ENCODE data around the gene JARID2. TPM values are rescaled to one million over a fixed set of nuclear protein-coding genes. Genes with fewer than 3 reads are reported as not detected.
A peak's percentile ranks its signal among the peaks of the same experiment; 100 is the strongest.

The JARID2 gene
- total and polyA plus RNA-seq, 3 experiments from 2014 or later: 12.0 to 25.5 (median 25.0) TPM

GRCh38 chr6:15485936-15486335, 240.1 kb downstream of the JARID2 start:
- CTCF ChIA-PET: no interaction called here
- Mint-ChIP-seq H3K9me3 (no peaks in the 10 kb centered on the region), H3K27ac (peak overlapping the region in 4 of 8 donors; percentile 14 to 77 (median 42))

GRCh38 chr6:15487262-15487661, 241.4 kb downstream of the JARID2 start:
- H3K9me3 Mint-ChIP-seq: no peaks in the 10 kb centered on the region
- ChIA-PET CTCF (no interaction called here), POLR2A (no interaction called here)
- H3K36me3 Mint-ChIP-seq: peaks cover 3 to 37% (median 9%) of the 10 kb centered on the region in 3 donors
- no peak for DNase-seq
- peaks cover 29 to 53% (median 50%) of the 10 kb centered on the region in 3 donors for H3K4me1 Mint-ChIP-seq
- no peaks in the 10 kb centered on the region for H3K27me3 ChIP-seq (ENCODE audit: insufficient read depth, low read length, poor library complexity, severe bottlenecking)
- H3K4me3 ChIP-seq (ENCODE audit: low read length): no peak overlapping the region
- H3K27ac Mint-ChIP-seq: no peak overlapping the region
- H3K36me3 ChIP-seq (ENCODE audit: insufficient read depth, low read length): peaks cover 15% of the 10 kb centered on the region
- no peak overlapping the region for H3K4me3 Mint-ChIP-seq
- H3K27ac ChIP-seq (ENCODE audit: low read depth, low read length): no peak overlapping the region
- H3K9me3 ChIP-seq (ENCODE audit: low read length): no peaks in the 10 kb centered on the region
- peaks cover 6% of the 10 kb centered on the region for H3K4me1 ChIP-seq (ENCODE audit: insufficient read depth, low read length)
- H3K27me3 Mint-ChIP-seq: no peaks in the 10 kb centered on the region

More at GRCh38 chr6:15485936-15486335, 240.1 kb downstream of the JARID2 start:
- H3K27me3 ChIP-seq (ENCODE audit: insufficient read depth, low read length, poor library complexity, severe bottlenecking): no peaks in the 10 kb centered on the region
- H3K27ac ChIP-seq (ENCODE audit: low read depth, low read length): no peak overlapping the region
- DNase-seq: no peak
- Mint-ChIP-seq H3K4me1 (peaks cover 32 to 51% (median 49%) of the 10 kb centered on the region in 3 donors), H3K36me3 (peaks cover 3 to 37% (median 7%) of the 10 kb centered on the region in 3 donors), H3K27me3 (no peaks in the 10 kb centered on the region), H3K4me3 (no peak overlapping the region)
- H3K4me1 ChIP-seq (ENCODE audit: insufficient read depth, low read length): no peaks in the 10 kb centered on the region
- H3K4me3 ChIP-seq (ENCODE audit: low read length): no peak overlapping the region
- POLR2A ChIA-PET: interaction anchor here (0.6 kb wide), 1 partner anchor 18 kb away, joined by 4 read pairs; no protein-coding TSS in a partner anchor
- H3K36me3 ChIP-seq (ENCODE audit: insufficient read depth, low read length): peaks cover 15% of the 10 kb centered on the region
- no peaks in the 10 kb centered on the region for H3K9me3 ChIP-seq (ENCODE audit: low read length)

- CTCF ChIA-PET: no interaction called here
- H3K9me3 ChIP-seq (ENCODE audit: low read length): no peaks in the 10 kb centered on the region
- DNase-seq: no peak
- Mint-ChIP-seq H3K27ac (peak overlapping the region in 4 of 8 donors; percentile 22 to 79 (median 58)), H3K27me3 (no peaks in the 10 kb centered on the region), H3K4me3 (no peak overlapping the region), H3K4me1 (peaks cover 26 to 50% (median 47%) of the 10 kb centered on the region in 3 donors), H3K9me3 (no peaks in the 10 kb centered on the region), H3K36me3 (peaks cover 3 to 44% (median 9%) of the 10 kb centered on the region in 3 donors)
- peaks cover 6% of the 10 kb centered on the region for H3K4me1 ChIP-seq (ENCODE audit: insufficient read depth, low read length)
- no peaks in the 10 kb centered on the region for H3K27me3 ChIP-seq (ENCODE audit: insufficient read depth, low read length, poor library complexity, severe bottlenecking)
- H3K27ac ChIP-seq (ENCODE audit: low read depth, low read length): no peak overlapping the region
- no peak overlapping the region for H3K4me3 ChIP-seq (ENCODE audit: low read length)
- peaks cover 15% of the 10 kb centered on the region for H3K36me3 ChIP-seq (ENCODE audit: insufficient read depth, low read length)
- POLR2A ChIA-PET: no interaction called here
These were observed 243.5 kb downstream of the JARID2 start for GRCh38 chr6:15489261-15489962.

GRCh38 chr6:15490242-15491100, 244.6 kb downstream of the JARID2 start:
- Histone ChIP-seq H3K27ac (ENCODE audit: low read depth, low read length) (no peak overlapping the region), H3K36me3 (ENCODE audit: insufficient read depth, low read length) (peaks cover 18% of the 10 kb centered on the region), H3K4me3 (ENCODE audit: low read length) (no peak overlapping the region), H3K27me3 (ENCODE audit: insufficient read depth, low read length, poor library complexity, severe bottlenecking) (no peaks in the 10 kb centered on the region), H3K9me3 (ENCODE audit: low read length) (no peaks in the 10 kb centered on the region), H3K4me1 (ENCODE audit: insufficient read depth, low read length) (peaks cover 6% of the 10 kb centered on the region)
- no peak for DNase-seq
- Mint-ChIP-seq H3K27ac (peak overlapping the region in 7 of 8 donors; percentile 10 to 77 (median 44)), H3K4me1 (peaks cover 23 to 41% (median 38%) of the 10 kb centered on the region in 3 donors), H3K27me3 (no peaks in the 10 kb centered on the region), H3K9me3 (no peaks in the 10 kb centered on the region), H3K36me3 (peaks cover 3 to 49% (median 10%) of the 10 kb centered on the region in 3 donors), H3K4me3 (no peak overlapping the region)
- CTCF ChIA-PET: interaction anchor here (0.9 kb wide), 1 partner anchor 1279 kb away, joined by 3 read pairs; no protein-coding TSS in a partner anchor
- POLR2A ChIA-PET: no interaction called here

GRCh38 chr6:15491255-15491985, 245.6 kb downstream of the JARID2 start:
- peak overlapping the region in 1 of 7 donors; percentile 17 for H3K4me3 Mint-ChIP-seq
- Histone ChIP-seq H3K4me3 (ENCODE audit: low read length) (no peak overlapping the region), H3K9me3 (ENCODE audit: low read length) (no peaks in the 10 kb centered on the region), H3K4me1 (ENCODE audit: insufficient read depth, low read length) (peaks cover 6% of the 10 kb centered on the region), H3K27me3 (ENCODE audit: insufficient read depth, low read length, poor library complexity, severe bottlenecking) (no peaks in the 10 kb centered on the region), H3K36me3 (ENCODE audit: insufficient read depth, low read length) (peaks cover 25% of the 10 kb centered on the region), H3K27ac (ENCODE audit: low read depth, low read length) (no peak overlapping the region)
- peaks cover 3 to 56% (median 18%) of the 10 kb centered on the region in 3 donors for H3K36me3 Mint-ChIP-seq
- H3K27me3 Mint-ChIP-seq: no peaks in the 10 kb centered on the region
- peaks cover 23 to 36% (median 36%) of the 10 kb centered on the region in 3 donors for H3K4me1 Mint-ChIP-seq
- peak; percentile 31 to 69 (median 43) for DNase-seq
- H3K9me3 Mint-ChIP-seq: no peaks in the 10 kb centered on the region
- H3K27ac Mint-ChIP-seq: peak overlapping the region in 5 of 8 donors; percentile 3 to 81 (median 59)
- POLR2A ChIA-PET: no interaction called here
- CTCF ChIA-PET: no interaction called here

GRCh38 chr6:15491986-15492269, 246.1 kb downstream of the JARID2 start:
- Histone ChIP-seq H3K9me3 (ENCODE audit: low read length) (no peaks in the 10 kb centered on the region), H3K36me3 (ENCODE audit: insufficient read depth, low read length) (peaks cover 25% of the 10 kb centered on the region), H3K27ac (ENCODE audit: low read depth, low read length) (no peak overlapping the region), H3K4me1 (ENCODE audit: insufficient read depth, low read length) (peaks cover 6% of the 10 kb centered on the region), H3K4me3 (ENCODE audit: low read length) (no peak overlapping the region), H3K27me3 (ENCODE audit: insufficient read depth, low read length, poor library complexity, severe bottlenecking) (no peaks in the 10 kb centered on the region)
- Mint-ChIP-seq H3K4me3 (no peak overlapping the region), H3K36me3 (peaks cover 2 to 56% (median 18%) of the 10 kb centered on the region in 3 donors), H3K4me1 (peaks cover 23 to 36% (median 36%) of the 10 kb centered on the region in 3 donors), H3K27ac (peak overlapping the region in 2 of 8 donors; percentile 36 to 45), H3K9me3 (no peaks in the 10 kb centered on the region), H3K27me3 (no peaks in the 10 kb centered on the region)
- POLR2A ChIA-PET: no interaction called here
- CTCF ChIA-PET: interaction anchor here (1.3 kb wide), 1 partner anchor 1280 kb away, joined by 4 read pairs; no protein-coding TSS in a partner anchor
- DNase-seq: no peak

- H3K27me3 Mint-ChIP-seq: no peaks in the 10 kb centered on the region
- no peak overlapping the region for H3K4me3 Mint-ChIP-seq
- H3K9me3 Mint-ChIP-seq: no peaks in the 10 kb centered on the region
- Histone ChIP-seq H3K27me3 (ENCODE audit: insufficient read depth, low read length, poor library complexity, severe bottlenecking) (no peaks in the 10 kb centered on the region), H3K9me3 (ENCODE audit: low read length) (no peaks in the 10 kb centered on the region), H3K27ac (ENCODE audit: low read depth, low read length) (no peak overlapping the region), H3K36me3 (ENCODE audit: insufficient read depth, low read length) (peaks cover 20% of the 10 kb centered on the region), H3K4me1 (ENCODE audit: insufficient read depth, low read length) (peaks cover 6% of the 10 kb centered on the region), H3K4me3 (ENCODE audit: low read length) (no peak overlapping the region)
- H3K4me1 Mint-ChIP-seq: peaks cover 23 to 36% (median 36%) of the 10 kb centered on the region in 3 donors
- H3K27ac Mint-ChIP-seq: peak overlapping the region in 2 of 8 donors; percentile 20 to 37
- POLR2A ChIA-PET: no interaction called here
- DNase-seq: no peak
- CTCF ChIA-PET: interaction anchor here (1.3 kb wide), 1 partner anchor 1282 kb away, joined by 4 read pairs; no protein-coding TSS in a partner anchor
- H3K36me3 Mint-ChIP-seq: peaks cover 0 to 56% (median 19%) of the 10 kb centered on the region in 3 donors
These were observed 247.7 kb downstream of the JARID2 start for GRCh38 chr6:15493437-15494168.
